ENCODE measurements around the gene PTBP1. TPM values are rescaled to one million over a fixed set of nuclear protein-coding genes. Genes with fewer than 3 reads are reported as not detected.
"Not testable (repeated sequence)": the region's sequence is repeated elsewhere in the genome, so short reads cannot be mapped to it uniquely, and the experiment has no call there.

Gene PTBP1
- total RNA-seq, 1 donor, result 109 TPM

DNA sequence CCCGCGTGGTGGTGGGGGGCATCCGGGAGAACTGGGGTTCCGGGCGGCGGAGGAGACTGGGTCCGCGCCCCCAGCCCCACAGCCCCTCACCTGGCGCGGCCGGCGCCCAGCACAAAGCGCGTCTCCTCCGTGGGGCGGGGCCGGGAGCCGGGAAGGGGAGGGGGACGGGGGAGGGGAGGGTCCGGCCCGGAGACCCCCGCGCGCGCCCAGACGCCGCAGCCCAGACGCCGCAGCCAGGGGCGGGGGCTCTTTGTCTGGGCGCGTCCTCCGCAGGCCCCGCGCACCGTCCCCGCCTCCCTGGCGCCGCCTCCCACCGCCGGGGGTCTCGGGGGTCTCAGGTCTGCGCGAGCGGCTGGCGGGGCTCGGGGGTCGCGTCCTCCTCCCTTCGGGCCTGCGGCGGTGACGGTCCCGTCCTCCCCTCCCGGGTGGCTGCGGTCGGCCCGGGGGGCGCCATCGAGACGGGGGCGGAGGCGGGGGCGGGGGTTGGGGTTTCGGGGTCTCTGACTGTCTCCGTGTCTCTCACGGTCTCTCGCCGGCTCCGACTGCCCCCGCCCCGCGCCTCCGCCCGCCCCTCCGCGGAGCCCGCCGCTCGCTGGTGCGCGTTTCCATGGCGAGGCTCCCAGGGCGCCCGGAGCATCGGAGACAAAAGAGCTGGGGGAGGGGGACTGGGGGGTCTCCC, 24.7 kb downstream of the PTBP1 start, which contains the start of gene PLPPR3:
PLPPR3 (minus strand) TSS at position 131 of the 679 bp plus-strand sequence. CDS start 396 bp downstream, outside the sequence.
- Histone ChIP-seq H3K9me3 (ENCODE audit: low read depth, low read length) (no peaks in the 10 kb centered on the region), H3K4me1 (ENCODE audit: insufficient read depth, low read length) (peaks cover 35% of the 10 kb centered on the region), H3K4me3 (ENCODE audit: low read length) (no peak within 1 kb of the TSS), H3K27me3 (ENCODE audit: insufficient read depth, low read length) (no peaks in the 10 kb centered on the region)

DNA sequence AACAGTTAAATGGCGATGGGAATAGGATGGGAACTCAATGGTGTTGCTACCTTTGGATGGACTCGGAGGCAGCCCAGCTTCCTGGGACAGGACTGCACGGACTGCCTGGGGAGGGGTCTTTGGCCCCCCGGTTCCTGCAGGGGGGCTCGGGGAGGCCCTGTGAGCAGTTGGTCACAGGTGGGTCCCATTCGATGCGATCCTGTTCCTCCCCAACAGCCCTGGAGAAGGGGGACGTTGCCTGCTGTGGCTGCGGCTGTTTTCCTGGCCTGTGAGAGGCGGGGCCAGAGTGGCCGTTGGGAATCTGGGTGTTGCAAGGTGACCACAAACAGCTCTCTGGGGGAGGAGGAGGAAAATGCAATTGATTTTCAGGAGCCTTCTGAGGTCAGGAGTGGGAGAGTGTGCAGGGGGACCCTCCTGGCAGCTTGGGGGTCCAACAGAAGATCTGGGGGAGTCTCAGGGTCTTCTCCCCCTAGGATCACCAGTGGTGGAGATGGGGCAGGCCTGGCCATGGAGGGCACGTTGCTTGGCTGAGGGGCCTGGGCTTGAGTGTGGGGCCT, 26.4 kb downstream of the PTBP1 start:
- Histone ChIP-seq H3K4me3 (ENCODE audit: low read length) (no peak overlapping the region), H3K4me1 (ENCODE audit: insufficient read depth, low read length) (peaks cover 43% of the 10 kb centered on the region), H3K9me3 (ENCODE audit: low read depth, low read length) (no peaks in the 10 kb centered on the region), H3K27me3 (ENCODE audit: insufficient read depth, low read length) (no peaks in the 10 kb centered on the region)

DNA sequence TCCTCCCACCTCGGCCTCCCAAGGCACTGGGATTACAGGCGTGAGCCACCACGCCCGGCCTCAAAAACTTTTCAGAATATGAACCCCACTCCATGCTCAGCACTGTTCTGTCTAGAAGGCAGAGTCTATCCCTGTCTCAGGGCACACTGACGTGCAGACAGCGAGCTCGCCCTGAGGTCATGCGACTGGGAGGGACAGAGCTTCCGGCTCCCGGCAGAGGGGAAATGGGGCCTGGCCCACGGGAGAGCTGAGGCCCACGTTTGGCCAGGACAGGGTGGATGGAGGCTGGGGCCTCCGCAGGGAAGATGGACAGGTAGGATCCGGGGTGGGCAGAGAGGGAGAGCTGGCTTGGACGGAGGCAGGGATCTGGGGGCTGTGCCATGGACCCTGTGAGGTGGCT, 27.6 kb downstream of the PTBP1 start:
- Histone ChIP-seq H3K4me1 (ENCODE audit: insufficient read depth, low read length) (peaks cover 43% of the 10 kb centered on the region), H3K9me3 (ENCODE audit: low read depth, low read length) (no peaks in the 10 kb centered on the region), H3K27me3 (ENCODE audit: insufficient read depth, low read length) (no peaks in the 10 kb centered on the region), H3K4me3 (ENCODE audit: low read length) (no peak overlapping the region)

DNA sequence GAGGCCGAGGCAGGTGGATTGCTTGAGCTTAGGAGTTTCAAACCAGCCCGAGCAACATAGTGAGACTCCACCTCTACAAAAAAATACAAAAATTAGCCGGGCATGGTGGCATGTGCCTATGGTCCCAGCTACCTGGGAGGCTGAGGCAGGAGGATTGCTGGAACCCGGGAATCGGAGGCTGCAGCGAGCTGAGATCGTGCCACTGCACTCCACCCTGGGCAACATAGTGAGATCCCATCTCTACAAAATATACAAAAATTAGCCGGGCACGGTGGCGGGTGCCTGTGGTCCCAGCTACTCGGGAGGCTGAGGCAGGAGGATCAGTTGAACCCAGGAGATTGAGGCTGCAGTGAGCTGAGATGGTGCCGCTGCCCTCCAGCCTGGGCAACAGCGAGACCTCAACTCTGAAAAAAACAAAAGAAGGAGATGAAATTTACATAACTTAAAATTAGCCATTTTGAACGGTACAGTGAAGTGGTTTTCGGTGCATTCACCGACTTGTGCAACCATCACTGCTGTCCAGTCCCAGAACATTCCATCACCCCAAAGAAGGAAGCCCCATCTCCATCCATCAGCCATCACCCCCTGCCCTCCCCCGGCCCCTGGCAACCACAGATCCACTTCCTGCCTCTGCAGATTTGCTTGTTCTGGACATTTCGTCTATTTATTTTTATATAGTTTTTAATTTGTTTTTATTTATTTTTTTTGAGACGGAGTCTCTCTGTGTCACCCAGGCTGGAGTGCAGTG, 28.8 kb downstream of the PTBP1 start:
- Histone ChIP-seq H3K9me3 (ENCODE audit: low read depth, low read length) (no peaks in the 10 kb centered on the region), H3K4me1 (ENCODE audit: insufficient read depth, low read length) (peaks cover 43% of the 10 kb centered on the region), H3K4me3 (ENCODE audit: low read length) (no peak overlapping the region), H3K27me3 (ENCODE audit: insufficient read depth, low read length) (no peaks in the 10 kb centered on the region)

DNA sequence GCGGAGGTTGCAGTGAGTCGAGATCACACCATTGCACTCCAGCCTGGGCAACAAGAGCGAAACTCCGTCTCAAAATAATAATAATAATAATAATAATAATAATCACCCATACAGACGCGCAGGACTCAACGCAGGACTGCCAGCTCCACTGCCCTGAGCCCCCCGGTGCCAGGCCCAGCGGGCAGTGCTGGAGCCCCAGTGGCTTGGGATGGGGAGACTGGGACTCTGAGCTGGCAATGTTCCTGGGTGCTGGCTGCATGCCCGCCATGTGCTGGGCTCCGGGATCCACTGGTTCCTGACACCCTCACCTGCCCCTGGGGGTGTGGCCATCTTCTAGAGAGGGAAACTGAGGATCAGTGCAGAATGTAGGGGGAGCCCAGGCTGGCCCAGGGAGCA, 30.1 kb downstream of the PTBP1 start:
- Histone ChIP-seq H3K4me1 (ENCODE audit: insufficient read depth, low read length) (peaks cover 43% of the 10 kb centered on the region), H3K4me3 (ENCODE audit: low read length) (no peak overlapping the region), H3K27me3 (ENCODE audit: insufficient read depth, low read length) (no peaks in the 10 kb centered on the region), H3K9me3 (ENCODE audit: low read depth, low read length) (no peaks in the 10 kb centered on the region)

DNA sequence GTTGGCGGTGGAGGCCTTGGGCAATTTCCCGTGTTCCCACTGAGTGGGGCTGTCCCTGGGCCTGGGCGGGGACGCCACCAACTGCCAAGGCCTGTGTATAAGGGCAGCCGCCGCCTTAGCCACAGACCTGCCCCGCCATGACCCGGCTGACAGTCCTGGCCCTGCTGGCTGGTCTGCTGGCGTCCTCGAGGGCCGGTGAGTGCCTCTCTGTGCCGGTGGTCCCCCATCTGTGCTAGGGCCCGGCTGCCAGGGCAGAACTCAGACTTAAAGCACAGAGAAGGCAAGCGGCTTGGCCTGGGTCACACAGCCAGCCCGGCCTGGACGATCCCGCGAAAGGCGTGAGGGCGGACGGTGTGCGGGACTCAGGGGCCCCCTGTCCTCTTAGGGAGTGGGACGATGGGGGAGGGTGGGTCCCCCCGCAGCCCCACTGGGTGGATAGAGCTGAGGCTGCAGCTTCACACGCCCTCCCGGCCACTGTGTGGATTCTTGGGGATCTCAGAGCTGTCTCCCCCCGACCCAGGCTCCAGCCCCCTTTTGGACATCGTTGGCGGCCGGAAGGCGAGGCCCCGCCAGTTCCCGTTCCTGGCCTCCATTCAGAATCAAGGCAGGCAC, 30.6 kb downstream of the PTBP1 start, which contains the start of gene AZU1:
AZU1 (plus strand) TSS at position 128 of the 612 bp plus-strand sequence; CDS start at position 138, 10 bp downstream.
- Histone ChIP-seq H3K4me1 (ENCODE audit: insufficient read depth, low read length) (peaks cover 40% of the 10 kb centered on the region), H3K4me3 (ENCODE audit: low read length) (no peak within 1 kb of the TSS), H3K9me3 (ENCODE audit: low read depth, low read length) (no peaks in the 10 kb centered on the region), H3K27me3 (ENCODE audit: insufficient read depth, low read length) (no peaks in the 10 kb centered on the region)

DNA sequence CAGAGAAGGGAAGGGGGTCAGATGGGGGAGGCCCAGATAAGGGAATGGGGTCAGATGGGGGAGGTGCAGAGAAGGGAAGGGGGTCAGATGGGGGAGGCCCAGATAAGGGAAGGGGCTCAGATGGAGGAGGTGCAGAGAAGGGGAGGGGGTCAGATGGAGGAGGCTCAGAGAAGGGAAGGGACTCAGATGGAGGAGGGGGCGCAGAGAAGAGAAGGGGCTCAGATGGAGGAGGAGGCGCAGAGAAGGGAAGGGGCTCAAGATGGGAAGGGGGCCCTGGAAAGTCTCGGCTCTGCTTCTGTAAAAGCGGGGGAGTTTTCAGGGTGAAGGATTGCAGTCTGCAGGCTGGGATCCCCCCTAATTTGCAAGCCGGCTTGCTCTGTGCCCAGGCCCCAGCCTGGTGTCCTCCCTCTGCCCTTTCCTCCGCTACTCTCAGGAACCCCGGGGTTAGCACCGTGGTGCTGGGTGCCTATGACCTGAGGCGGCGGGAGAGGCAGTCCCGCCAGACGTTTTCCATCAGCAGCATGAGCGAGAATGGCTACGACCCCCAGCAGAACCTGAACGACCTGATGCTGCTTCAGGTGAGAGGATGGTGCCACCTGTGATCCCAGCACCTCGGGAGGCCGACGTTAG, 32.0 kb downstream of the PTBP1 start:
- Histone ChIP-seq H3K4me3 (ENCODE audit: low read length) (no peak overlapping the region), H3K4me1 (ENCODE audit: insufficient read depth, low read length) (peaks cover 28% of the 10 kb centered on the region), H3K27me3 (ENCODE audit: insufficient read depth, low read length) (no peaks in the 10 kb centered on the region), H3K9me3 (ENCODE audit: low read depth, low read length) (no peaks in the 10 kb centered on the region)

DNA sequence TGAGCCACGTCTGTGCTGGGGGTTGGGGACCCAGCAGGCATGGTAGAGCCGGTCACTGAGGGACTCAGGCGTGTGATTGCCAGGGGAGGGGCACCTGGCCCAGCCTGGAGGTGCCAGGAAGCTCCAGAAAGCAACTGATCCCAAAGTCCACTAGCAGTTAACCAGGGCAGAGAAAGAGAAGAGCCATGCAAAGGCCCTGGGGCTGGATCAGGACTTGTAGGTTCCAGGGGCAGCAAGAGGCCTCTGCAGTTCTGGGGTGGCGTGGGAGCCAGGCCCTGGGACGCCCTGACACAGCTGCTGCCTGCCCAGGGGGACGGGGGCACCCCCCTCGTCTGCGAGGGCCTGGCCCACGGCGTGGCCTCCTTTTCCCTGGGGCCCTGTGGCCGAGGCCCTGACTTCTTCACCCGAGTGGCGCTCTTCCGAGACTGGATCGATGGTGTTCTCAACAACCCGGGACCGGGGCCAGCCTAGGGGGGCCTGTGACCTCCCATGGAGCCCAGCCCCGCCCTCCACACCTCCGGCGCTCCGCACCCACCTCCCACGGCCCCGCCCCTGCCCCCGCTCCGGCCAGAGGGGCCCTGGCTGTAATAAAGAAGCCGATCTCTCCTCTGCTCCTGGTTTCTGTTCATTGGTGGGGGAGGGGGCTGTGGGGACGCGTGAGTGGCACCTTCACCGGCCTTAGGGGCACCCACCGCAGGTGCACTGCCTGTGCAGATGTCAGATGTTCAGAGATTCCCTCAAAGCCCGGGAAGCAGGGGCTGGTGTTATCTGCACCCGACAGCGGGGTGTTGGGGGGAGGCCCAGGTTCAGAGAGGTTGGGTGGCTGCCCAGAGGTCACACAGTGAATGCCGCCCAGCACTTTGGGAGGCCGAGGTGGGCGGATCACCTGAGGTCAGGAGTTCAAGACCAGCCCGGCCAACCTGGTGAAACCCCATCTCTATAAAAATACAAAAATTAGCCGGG, 34.4 kb downstream of the PTBP1 start:
- Histone ChIP-seq H3K4me1 (ENCODE audit: insufficient read depth, low read length) (peaks cover 14% of the 10 kb centered on the region), H3K9me3 (ENCODE audit: low read depth, low read length) (no peaks in the 10 kb centered on the region), H3K4me3 (ENCODE audit: low read length) (no peak overlapping the region), H3K27me3 (ENCODE audit: insufficient read depth, low read length) (no peaks in the 10 kb centered on the region)

DNA sequence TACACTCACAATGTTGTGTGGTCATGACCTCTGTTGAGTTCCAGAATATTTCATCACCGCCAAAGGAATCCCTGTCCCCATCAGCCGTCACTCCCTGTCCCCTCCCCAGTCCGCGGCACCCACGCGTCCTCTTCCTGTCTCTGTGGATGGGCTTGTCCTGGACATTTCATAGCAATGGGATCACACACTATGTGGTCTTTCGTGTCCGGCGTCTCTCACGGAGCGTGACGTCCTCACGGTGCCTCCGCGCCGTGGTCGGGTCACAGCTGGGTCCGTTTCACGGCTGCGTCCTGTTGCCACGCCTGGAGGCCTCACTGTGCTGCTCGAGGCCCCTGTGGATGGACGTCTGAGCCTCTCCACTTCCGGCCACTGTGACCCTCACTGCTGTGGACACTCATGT, 37.0 kb downstream of the PTBP1 start:
- Histone ChIP-seq H3K4me3 (ENCODE audit: low read length) (no peak overlapping the region), H3K9me3 (ENCODE audit: low read depth, low read length) (no peaks in the 10 kb centered on the region), H3K4me1 (ENCODE audit: insufficient read depth, low read length) (peaks cover 13% of the 10 kb centered on the region), H3K27me3 (ENCODE audit: insufficient read depth, low read length) (no peaks in the 10 kb centered on the region)

DNA sequence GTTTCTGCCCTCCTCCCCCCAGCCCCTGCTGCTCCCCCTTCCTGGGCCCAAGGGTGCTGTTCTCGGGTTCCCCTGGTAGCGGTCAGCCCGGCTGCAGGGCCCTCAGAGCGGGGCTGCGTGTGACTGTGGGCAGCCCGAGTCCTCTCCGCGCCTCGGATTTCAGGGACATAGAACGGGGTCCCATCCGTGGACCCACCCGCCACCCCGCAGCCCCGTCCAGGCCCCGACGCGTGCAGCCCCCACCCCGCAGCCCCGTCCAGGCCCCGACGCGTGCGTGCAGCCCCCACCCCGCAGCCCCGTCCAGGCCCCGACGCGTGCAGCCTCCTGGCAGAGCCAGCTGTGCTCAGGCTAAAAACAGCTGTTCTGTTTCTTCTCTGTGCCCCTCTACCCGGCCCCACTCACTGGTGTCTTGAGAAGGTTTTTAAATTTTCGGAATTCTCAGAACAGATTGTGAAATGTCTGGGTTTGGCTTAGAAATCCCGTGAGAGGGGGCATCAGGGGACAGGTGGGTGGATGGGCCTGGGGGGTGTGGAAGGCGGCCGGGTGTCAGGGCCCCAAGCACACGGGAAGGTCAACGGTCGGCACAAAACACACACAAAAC, 38.1 kb downstream of the PTBP1 start:
- no peaks in the 10 kb centered on the region for H3K27me3 ChIP-seq (ENCODE audit: insufficient read depth, low read length)
- no peaks in the 10 kb centered on the region for H3K9me3 ChIP-seq (ENCODE audit: low read depth, low read length)
- H3K4me1 ChIP-seq (ENCODE audit: insufficient read depth, low read length), result peaks cover 17% of the 10 kb centered on the region
- H3K4me3 ChIP-seq (ENCODE audit: low read length), result no peak overlapping the region

DNA sequence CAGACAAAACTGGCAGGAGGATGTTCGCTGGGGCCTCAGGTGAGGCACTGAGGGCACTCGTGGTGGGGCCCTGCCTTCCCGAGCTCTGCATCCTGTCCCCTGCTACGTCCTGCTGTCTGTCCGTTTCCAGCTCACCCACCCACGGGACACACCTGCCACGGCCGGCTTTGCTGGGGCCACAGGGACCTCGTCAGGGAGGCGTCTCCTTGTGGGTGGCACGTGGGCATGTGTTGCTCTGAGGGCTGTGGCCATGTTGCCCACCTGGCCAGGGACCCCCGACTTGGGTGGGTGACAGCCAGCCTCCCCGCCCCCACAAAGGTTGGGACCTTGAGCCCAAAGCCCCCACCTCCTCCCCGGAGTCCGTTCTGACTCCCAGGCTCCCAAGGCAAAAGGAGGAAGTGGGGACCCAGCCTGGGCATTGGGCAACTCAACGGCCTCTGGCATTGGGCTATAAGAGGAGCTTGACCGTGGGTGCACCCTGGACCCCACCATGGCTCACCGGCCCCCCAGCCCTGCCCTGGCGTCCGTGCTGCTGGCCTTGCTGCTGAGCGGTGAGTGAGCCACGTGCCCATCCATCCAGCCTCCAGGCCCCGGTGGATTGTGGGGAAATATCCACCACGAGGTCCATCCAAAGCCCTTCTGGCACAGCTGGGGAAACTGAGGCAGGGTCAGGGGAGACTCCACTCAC, 43.4 kb downstream of the PTBP1 start, which contains the start of gene PRTN3:
PRTN3 (plus strand) TSS at position 481 of the 688 bp plus-strand sequence; CDS start at position 491, 10 bp downstream.
- peaks cover 3% of the 10 kb centered on the region for H3K27me3 ChIP-seq (ENCODE audit: insufficient read depth, low read length)
- no peak within 1 kb of the TSS for H3K4me3 ChIP-seq (ENCODE audit: low read length)
- H3K9me3 ChIP-seq (ENCODE audit: low read depth, low read length), result no peaks in the 10 kb centered on the region
- H3K4me1 ChIP-seq (ENCODE audit: insufficient read depth, low read length), result peaks cover 34% of the 10 kb centered on the region

DNA sequence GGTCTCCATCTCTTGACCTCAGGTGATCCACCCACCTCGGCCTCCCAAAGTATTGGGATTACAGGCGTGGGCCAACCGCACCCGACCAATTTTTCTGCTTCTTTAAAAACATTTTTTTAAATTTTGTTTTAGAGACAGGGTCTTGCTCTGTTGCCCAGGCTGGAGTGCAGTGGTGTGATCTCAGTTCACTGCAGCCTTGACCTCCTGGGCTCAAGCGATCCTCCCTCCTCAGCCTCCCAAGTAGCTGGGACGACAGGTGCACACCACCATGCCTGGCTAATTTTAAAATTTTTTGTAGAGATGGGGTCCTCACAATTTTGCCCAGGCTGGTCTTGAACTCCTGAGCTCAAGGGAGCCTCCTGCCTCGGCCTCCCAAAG, 45.5 kb downstream of the PTBP1 start:
- not testable (repeated sequence) for H3K27me3 ChIP-seq (ENCODE audit: insufficient read depth, low read length); H3K4me3 ChIP-seq (ENCODE audit: low read length); H3K9me3 ChIP-seq (ENCODE audit: low read depth, low read length)
- H3K4me1 ChIP-seq (ENCODE audit: insufficient read depth, low read length), result peaks cover 30% of the 10 kb centered on the region

DNA sequence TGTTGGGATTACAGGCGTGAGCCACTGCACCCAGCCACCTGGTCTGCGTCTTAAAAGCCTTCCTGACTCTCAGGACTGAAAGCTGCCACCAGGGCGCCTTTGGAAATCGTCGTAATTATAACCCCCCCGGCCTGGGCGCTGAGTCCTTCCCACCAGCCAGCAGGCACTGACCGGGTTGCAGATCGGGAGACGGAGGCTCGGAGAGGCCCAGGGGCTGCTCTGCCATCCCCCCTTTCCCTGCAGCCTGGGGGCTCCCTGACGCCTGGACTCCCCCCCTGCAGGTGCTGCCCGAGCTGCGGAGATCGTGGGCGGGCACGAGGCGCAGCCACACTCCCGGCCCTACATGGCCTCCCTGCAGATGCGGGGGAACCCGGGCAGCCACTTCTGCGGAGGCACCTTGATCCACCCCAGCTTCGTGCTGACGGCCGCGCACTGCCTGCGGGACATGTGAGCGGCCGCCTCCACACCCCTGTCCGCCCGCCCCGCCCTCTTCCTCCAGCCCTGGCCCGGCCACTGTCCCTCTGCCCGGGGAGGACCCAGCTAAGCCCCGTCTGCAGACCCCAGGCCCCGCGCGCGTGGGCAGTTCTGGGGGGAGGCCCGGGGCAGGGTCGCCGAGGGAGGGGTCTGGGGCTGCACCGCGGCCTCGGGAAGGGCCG, 46.1 kb downstream of the PTBP1 start:
- no peaks in the 10 kb centered on the region for H3K9me3 ChIP-seq (ENCODE audit: low read depth, low read length)
- peaks cover 32% of the 10 kb centered on the region for H3K4me1 ChIP-seq (ENCODE audit: insufficient read depth, low read length)
- H3K4me3 ChIP-seq (ENCODE audit: low read length), result no peak overlapping the region
- H3K27me3 ChIP-seq (ENCODE audit: insufficient read depth, low read length), result peaks cover 3% of the 10 kb centered on the region

All from mononuclear cell (primary cell).